Mucosa of rectum (tissue), 2 donors: ENCODE results near the gene TMEM139.

Source experiments
- H3K27ac ChIP-seq, 2 donors: one replicate each; pipeline ENCODE4 v1.7.0; 2013; ENCODE audit warnings: inconsistent platforms in 2 of 2, low read depth in 2 of 2, low read length in 2 of 2
- H3K27me3 ChIP-seq, 2 donors: one replicate each; pipeline ENCODE4 v1.7.0; 2013; ENCODE audit warnings: low read length in 2 of 2; ENCODE audit not compliant: control insufficient read depth in 2 of 2, insufficient read depth in 2 of 2
- H3K36me3 ChIP-seq, 2 donors: one replicate each; pipeline ENCODE4 v1.7.0; 2013; ENCODE audit warnings: low read length in 2 of 2; ENCODE audit not compliant: control insufficient read depth in 2 of 2, insufficient read depth in 2 of 2
- H3K4me1 ChIP-seq, 2 donors: one replicate each; pipeline ENCODE4 v1.7.0; 2013; ENCODE audit warnings: low read length in 2 of 2, mild to moderate bottlenecking in 1 of 2; ENCODE audit not compliant: control insufficient read depth in 2 of 2, insufficient read depth in 2 of 2
- H3K4me3 ChIP-seq, 2 donors: one replicate each; pipeline ENCODE4 v1.7.0; 2013; ENCODE audit warnings: low read length in 2 of 2
- H3K9ac ChIP-seq, 2 donors: one replicate each; pipeline ENCODE4 v1.7.0; 2013; ENCODE audit warnings: low read length in 2 of 2, low read depth in 1 of 2, mild to moderate bottlenecking in 1 of 2
- H3K9me3 ChIP-seq, 2 donors: one replicate each; pipeline ENCODE4 v1.7.0; 2013; ENCODE audit warnings: low read length in 2 of 2; ENCODE audit not compliant: control insufficient read depth in 2 of 2
- donor health status: healthy.
- donor health status: Normal muscosa, but diverticular disease.

TMEM139 gene

GRCh38 chr7:143299840-143300239 is 15.1 kb downstream of the TMEM139 start:
- H3K27ac ChIP-seq, result no peak overlapping the region
- H3K36me3 ChIP-seq, result peaks cover 59 to 67% of the 10 kb centered on the region in 2 donors
- peaks cover 0 to 9% of the 10 kb centered on the region in 2 donors for H3K4me1 ChIP-seq
- no peak overlapping the region for H3K4me3 ChIP-seq
- no peaks in the 10 kb centered on the region for H3K9me3 ChIP-seq
- no peak overlapping the region for H3K9ac ChIP-seq
- no peaks in the 10 kb centered on the region for H3K27me3 ChIP-seq

- H3K27me3 ChIP-seq, result no peaks in the 10 kb centered on the region
- no peaks in the 10 kb centered on the region for H3K9me3 ChIP-seq
- H3K27ac ChIP-seq, result peak overlapping the region in 1 of 2 donors; percentile 59
- no peak overlapping the region for H3K9ac ChIP-seq
- peaks cover 0 to 9% of the 10 kb centered on the region in 2 donors for H3K4me1 ChIP-seq
- H3K4me3 ChIP-seq, result no peak overlapping the region
- peaks cover 58 to 70% of the 10 kb centered on the region in 2 donors for H3K36me3 ChIP-seq
These were observed 16.5 kb downstream of the TMEM139 start for GRCh38 chr7:143300959-143301935.

DNA sequence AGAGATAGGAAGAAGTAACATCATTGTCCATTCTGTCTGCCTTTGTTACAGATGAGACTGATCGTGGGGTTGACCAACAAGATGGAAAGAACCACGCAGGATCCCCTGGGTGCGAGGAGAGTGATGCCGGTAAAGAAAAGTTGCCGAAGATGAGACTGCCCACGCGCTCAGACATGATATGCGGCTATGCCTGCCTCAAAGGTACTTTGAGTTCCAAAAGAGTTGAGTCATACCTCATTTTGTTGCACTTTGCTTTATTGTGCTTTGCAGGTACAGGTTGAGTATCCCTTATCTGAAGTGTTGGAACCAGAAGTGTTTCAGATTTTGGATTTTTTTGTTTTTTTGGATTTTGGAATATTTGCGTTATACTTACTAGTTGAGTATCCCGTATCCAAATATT is 19.0 kb downstream of the TMEM139 start:
- Histone ChIP-seq H3K9me3 (no peaks in the 10 kb centered on the region), H3K9ac (no peak overlapping the region)

GRCh38 chr7:143304938-143305337 is 20.2 kb downstream of the TMEM139 start:
- Histone ChIP-seq H3K4me1 (peaks cover 0 to 9% of the 10 kb centered on the region in 2 donors), H3K27ac (no peak overlapping the region)

More for the DNA sequence above, 19.0 kb downstream of the TMEM139 start:
- Histone ChIP-seq H3K27me3 (no peaks in the 10 kb centered on the region), H3K4me1 (peaks cover 0 to 9% of the 10 kb centered on the region in 2 donors), H3K4me3 (no peak overlapping the region), H3K36me3 (peaks cover 60 to 76% of the 10 kb centered on the region in 2 donors), H3K27ac (no peak overlapping the region)

GRCh38 chr7:143305423-143306070 is 20.8 kb downstream of the TMEM139 start:
- Histone ChIP-seq H3K27ac (no peak overlapping the region), H3K27me3 (no peaks in the 10 kb centered on the region), H3K36me3 (peaks cover 51 to 65% of the 10 kb centered on the region in 2 donors), H3K9me3 (no peaks in the 10 kb centered on the region), H3K4me1 (peaks cover 0 to 6% of the 10 kb centered on the region in 2 donors), H3K9ac (no peak overlapping the region), H3K4me3 (no peak overlapping the region)

More at GRCh38 chr7:143304938-143305337, 20.2 kb downstream of the TMEM139 start:
- H3K36me3 ChIP-seq, result peaks cover 56 to 71% of the 10 kb centered on the region in 2 donors
- no peak overlapping the region for H3K4me3 ChIP-seq
- no peaks in the 10 kb centered on the region for H3K27me3 ChIP-seq
- H3K9me3 ChIP-seq, result no peaks in the 10 kb centered on the region
- H3K9ac ChIP-seq, result no peak overlapping the region

DNA sequence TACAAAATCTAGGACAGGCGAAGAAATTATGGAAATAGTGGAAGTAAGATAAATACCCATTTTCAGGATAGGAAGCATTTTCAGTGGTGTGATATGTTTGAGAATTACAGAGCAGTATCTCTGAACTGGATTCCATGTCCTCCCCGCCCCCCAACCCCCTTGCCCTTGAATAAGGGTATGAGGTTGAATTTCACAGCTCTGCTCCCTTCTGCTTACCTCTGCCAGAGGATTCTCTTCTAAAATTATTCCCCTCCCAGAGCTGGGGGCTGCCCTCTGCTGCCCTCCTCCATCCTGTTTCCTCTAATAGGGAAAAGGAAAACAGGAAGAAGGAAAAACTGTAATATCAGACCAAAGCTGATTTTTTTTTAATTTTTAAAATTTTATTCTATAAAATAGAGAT is 23.9 kb downstream of the TMEM139 start:
- Histone ChIP-seq H3K9me3 (no peaks in the 10 kb centered on the region), H3K27ac (no peak overlapping the region), H3K36me3 (peaks cover 29 to 40% of the 10 kb centered on the region in 2 donors), H3K4me3 (no peak overlapping the region), H3K27me3 (no peaks in the 10 kb centered on the region), H3K9ac (no peak overlapping the region), H3K4me1 (no peaks in the 10 kb centered on the region)

GRCh38 chr7:143314127-143314526 is 29.4 kb downstream of the TMEM139 start:
- no peaks in the 10 kb centered on the region for H3K36me3 ChIP-seq
- H3K9me3 ChIP-seq, result no peaks in the 10 kb centered on the region
- H3K27ac ChIP-seq, result no peak overlapping the region
- no peak overlapping the region for H3K9ac ChIP-seq
- no peaks in the 10 kb centered on the region for H3K4me1 ChIP-seq
- H3K4me3 ChIP-seq, result no peak overlapping the region
- no peaks in the 10 kb centered on the region for H3K27me3 ChIP-seq

GRCh38 chr7:143315776-143316175 is 31.0 kb downstream of the TMEM139 start, which contains the start of gene CLCN1:
Gene CLCN1 (plus strand): TSS chr7:143316111. CDS start chr7:143316213, 102 bp downstream.
- Histone ChIP-seq H3K36me3 (no peaks in the 10 kb centered on the region), H3K9ac (no peak within 1 kb of the TSS), H3K4me3 (no peak within 1 kb of the TSS), H3K27me3 (no peaks in the 10 kb centered on the region), H3K9me3 (no peaks in the 10 kb centered on the region), H3K27ac (no peak within 1 kb of the TSS), H3K4me1 (peaks cover 0 to 3% of the 10 kb centered on the region in 2 donors)

GRCh38 chr7:143316492-143316891 is 31.7 kb downstream of the TMEM139 start:
- Histone ChIP-seq H3K9me3 (no peaks in the 10 kb centered on the region), H3K36me3 (no peaks in the 10 kb centered on the region), H3K4me3 (no peak overlapping the region)

DNA sequence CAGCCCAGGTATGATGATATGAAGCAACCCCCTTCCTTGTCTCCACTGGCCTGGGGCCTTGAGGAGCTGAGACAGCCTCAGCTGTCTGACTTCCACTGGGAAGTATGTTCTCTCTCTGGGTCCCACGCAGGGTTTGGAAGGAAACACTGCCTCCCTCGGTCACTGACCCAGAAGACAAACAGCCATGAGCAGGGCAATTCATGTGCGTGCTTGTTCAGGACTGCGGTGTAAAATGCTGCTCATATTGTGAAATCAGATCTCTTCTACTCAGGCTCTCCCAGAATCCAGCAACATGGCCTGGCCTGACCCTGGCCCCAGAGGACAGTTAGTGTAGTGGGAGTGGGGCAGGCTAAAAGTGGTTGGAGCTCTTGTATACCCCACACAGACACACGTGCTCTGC is 33.9 kb downstream of the TMEM139 start:
- no peaks in the 10 kb centered on the region for H3K9me3 ChIP-seq
- H3K36me3 ChIP-seq, result no peaks in the 10 kb centered on the region
- peaks cover 0 to 7% of the 10 kb centered on the region in 2 donors for H3K4me1 ChIP-seq
- H3K9ac ChIP-seq, result no peak overlapping the region
- H3K27me3 ChIP-seq, result no peaks in the 10 kb centered on the region
- no peak overlapping the region for H3K4me3 ChIP-seq
- H3K27ac ChIP-seq, result peak overlapping the region in 1 of 2 donors; percentile 38

More at GRCh38 chr7:143316492-143316891, 31.7 kb downstream of the TMEM139 start:
- Histone ChIP-seq H3K27ac (no peak overlapping the region), H3K9ac (no peak overlapping the region), H3K4me1 (peaks cover 0 to 7% of the 10 kb centered on the region in 2 donors), H3K27me3 (no peaks in the 10 kb centered on the region)
